Activated CD8-positive, alpha-beta memory T cell treated with anti-CD3 and anti-CD28 coated beads for 36 hours (primary cell): ENCODE results near the gene TVP23A. TPM values are rescaled to one million over a fixed set of nuclear protein-coding genes. Genes with fewer than 3 reads are reported as not detected.

Experiments
- CTCF ChIA-PET: fragments of 350-600 bp; sonication (Branson Sonifier 250); formaldehyde crosslinking; loops from one replicate; lab custom pipeline; 2021; ENCODE audit warnings: antibody characterized with exemption; lab: Charles Lee
- POLR2A ChIA-PET: fragments of 350-600 bp; sonication (Branson Sonifier 250); formaldehyde crosslinking; loops from one replicate; lab custom pipeline; 2021; ENCODE audit warnings: antibody characterized with exemption; lab: Charles Lee
- total RNA-seq, 2 experiments: library from RNA; stranded (reverse); gene quantifications; one replicate each; pipeline ENCODE4 v1.2.3, GENCODE V29; 2021

The TVP23A gene
- total RNA-seq = not detected

GRCh38 chr16:10817963-10818941, at the start of gene TVP23A:
Gene TVP23A, minus strand, starts transcription at chr16:10818794. Its CDS starts 301 bp downstream, at chr16:10818493.
- CTCF ChIA-PET = no interaction called here
- POLR2A ChIA-PET = no interaction called here

- CTCF ChIA-PET = interaction anchor here (1.4 to 1.5 kb wide), 2 partner anchors 51 to 117 kb away, joined by 5 read pairs; no protein-coding TSS in a partner anchor
- POLR2A ChIA-PET = no interaction called here
These were observed 49.6 kb upstream of the TVP23A start for GRCh38 chr16:10868104-10868595.

- CTCF ChIA-PET = interaction anchor here (0.6 kb wide), 1 partner anchor 458 kb away, joined by 3 read pairs; no protein-coding TSS in a partner anchor
- POLR2A ChIA-PET = no interaction called here
These were observed 48.6 kb upstream of the TVP23A start for GRCh38 chr16:10867199-10867598.

- POLR2A ChIA-PET = no interaction called here
- CTCF ChIA-PET = interaction anchor here (0.6 kb wide), 1 partner anchor 459 kb away, joined by 3 read pairs; no protein-coding TSS in a partner anchor
These were observed 47.7 kb upstream of the TVP23A start for GRCh38 chr16:10865991-10866966.

GRCh38 chr16:10862438-10862837, 43.8 kb upstream of the TVP23A start:
- ChIA-PET CTCF (no interaction called here), POLR2A (no interaction called here)

GRCh38 chr16:10859658-10860057, 41.1 kb upstream of the TVP23A start:
- ChIA-PET CTCF (no interaction called here), POLR2A (no interaction called here)

GRCh38 chr16:10859020-10859419, 40.4 kb upstream of the TVP23A start:
- ChIA-PET CTCF (no interaction called here), POLR2A (no interaction called here)

- CTCF ChIA-PET = no interaction called here
- POLR2A ChIA-PET = no interaction called here
These were observed 39.6 kb upstream of the TVP23A start for GRCh38 chr16:10858203-10858602.

- CTCF ChIA-PET = no interaction called here
These were observed 37.4 kb upstream of the TVP23A start for GRCh38 chr16:10856042-10856441.

GRCh38 chr16:10852948-10853347, 34.4 kb upstream of the TVP23A start:
- ChIA-PET CTCF (no interaction called here), POLR2A (no interaction called here)

More at GRCh38 chr16:10856042-10856441, 37.4 kb upstream of the TVP23A start:
- POLR2A ChIA-PET = no interaction called here

GRCh38 chr16:10852286-10852685, 33.7 kb upstream of the TVP23A start:
- POLR2A ChIA-PET = no interaction called here

GRCh38 chr16:10851512-10851911, 32.9 kb upstream of the TVP23A start:
- CTCF ChIA-PET = interaction anchor here (0.7 to 1.1 kb wide), 2 partner anchors 57 to 68 kb away, joined by 3 read pairs; no protein-coding TSS in a partner anchor

More at GRCh38 chr16:10852286-10852685, 33.7 kb upstream of the TVP23A start:
- CTCF ChIA-PET = interaction anchor here (0.7 to 1.1 kb wide), 2 partner anchors 57 to 69 kb away, joined by 3 read pairs; no protein-coding TSS in a partner anchor

GRCh38 chr16:10850478-10850850, 31.9 kb upstream of the TVP23A start:
- CTCF ChIA-PET = no interaction called here

More at GRCh38 chr16:10851512-10851911, 32.9 kb upstream of the TVP23A start:
- POLR2A ChIA-PET = no interaction called here

GRCh38 chr16:10849736-10850477, 31.3 kb upstream of the TVP23A start:
- ChIA-PET POLR2A (no interaction called here), CTCF (no interaction called here)

More at GRCh38 chr16:10850478-10850850, 31.9 kb upstream of the TVP23A start:
- POLR2A ChIA-PET = no interaction called here

GRCh38 chr16:10847176-10847575, 28.6 kb upstream of the TVP23A start:
- POLR2A ChIA-PET = no interaction called here
- CTCF ChIA-PET = no interaction called here

GRCh38 chr16:10846213-10846998, 27.8 kb upstream of the TVP23A start:
- POLR2A ChIA-PET = no interaction called here
- CTCF ChIA-PET = no interaction called here

GRCh38 chr16:10840703-10841102, 22.1 kb upstream of the TVP23A start:
- ChIA-PET POLR2A (no interaction called here), CTCF (no interaction called here)

- ChIA-PET CTCF (no interaction called here), POLR2A (no interaction called here)
These were observed 20.7 kb upstream of the TVP23A start for GRCh38 chr16:10839279-10839666.
